ENCODE results near the gene FIGN.

DNA sequence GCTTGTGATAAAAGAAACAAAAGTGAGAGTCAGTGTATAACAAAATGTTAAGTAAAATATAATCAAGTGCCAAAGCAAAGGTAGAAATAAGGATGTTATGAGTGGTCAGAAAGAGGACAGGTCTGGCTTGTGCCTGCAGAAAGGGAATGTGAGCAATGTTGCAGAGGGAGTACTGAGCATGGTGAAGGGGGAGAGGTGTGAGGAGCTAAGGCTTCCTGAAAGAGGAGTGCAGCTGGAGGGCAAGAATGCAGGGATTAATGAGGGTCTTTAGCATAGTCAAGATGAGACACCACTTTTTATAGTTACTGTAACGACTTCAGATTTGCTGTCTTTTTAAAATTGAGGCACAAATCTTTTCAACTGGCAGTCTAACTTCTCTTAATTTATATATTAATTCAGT lies 22.0 kb upstream of the FIGN start:
- TF ChIP-seq, protein P1, sequence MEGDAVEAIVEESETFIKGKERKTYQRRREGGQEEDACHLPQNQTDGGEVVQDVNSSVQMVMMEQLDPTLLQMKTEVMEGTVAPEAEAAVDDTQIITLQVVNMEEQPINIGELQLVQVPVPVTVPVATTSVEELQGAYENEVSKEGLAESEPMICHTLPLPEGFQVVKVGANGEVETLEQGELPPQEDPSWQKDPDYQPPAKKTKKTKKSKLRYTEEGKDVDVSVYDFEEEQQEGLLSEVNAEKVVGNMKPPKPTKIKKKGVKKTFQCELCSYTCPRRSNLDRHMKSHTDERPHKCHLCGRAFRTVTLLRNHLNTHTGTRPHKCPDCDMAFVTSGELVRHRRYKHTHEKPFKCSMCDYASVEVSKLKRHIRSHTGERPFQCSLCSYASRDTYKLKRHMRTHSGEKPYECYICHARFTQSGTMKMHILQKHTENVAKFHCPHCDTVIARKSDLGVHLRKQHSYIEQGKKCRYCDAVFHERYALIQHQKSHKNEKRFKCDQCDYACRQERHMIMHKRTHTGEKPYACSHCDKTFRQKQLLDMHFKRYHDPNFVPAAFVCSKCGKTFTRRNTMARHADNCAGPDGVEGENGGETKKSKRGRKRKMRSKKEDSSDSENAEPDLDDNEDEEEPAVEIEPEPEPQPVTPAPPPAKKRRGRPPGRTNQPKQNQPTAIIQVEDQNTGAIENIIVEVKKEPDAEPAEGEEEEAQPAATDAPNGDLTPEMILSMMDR (conservative IDR thresholded peaks at IDR 0.05 in 1 of 2, IDR thresholded peaks at IDR 0.05 in 1 of 2; ENCODE audit: low read depth in 1 of 2, low read length in 2 of 2), result no peak
- TF ChIP-seq EZH2 (IDR thresholded peaks at IDR 0.05; ENCODE audit: low read length, missing control alignments), result no peak

Measured in fibroblast of lung (primary cell).